ENCODE measurements around the gene DQX1. TPM values are rescaled to one million over a fixed set of nuclear protein-coding genes. Genes with fewer than 3 reads are reported as not detected.

Gene DQX1
- total RNA-seq, 1 experiment from 2014 or later, result 1.3 TPM

Other genes starting within 250 kb of the DQX1 start
- 1.2 TPM in 1 of 2 replicates, not detected in the other for gene SLC4A5, start 182.8 kb downstream of the DQX1 start, total RNA-seq (2021)
- 130 and 147 TPM in 2 replicates for gene DCTN1, start 145.9 kb downstream of the DQX1 start, total RNA-seq (2021)
- gene C2orf81, start 104.6 kb downstream of the DQX1 start, total RNA-seq (2021), result 9.8 and 12.0 TPM in 2 replicates
- gene WDR54, start 104.5 kb downstream of the DQX1 start, total RNA-seq (2021), result 46.7 and 53.0 TPM in 2 replicates
- 58.9 and 63.4 TPM in 2 replicates for gene RTKN, start 84.3 kb downstream of the DQX1 start, total RNA-seq (2021)
- 32.5 and 34.2 TPM in 2 replicates for gene INO80B, start 71.1 kb downstream of the DQX1 start, total RNA-seq (2021)
- 68.0 and 74.7 TPM in 2 replicates for gene WBP1, start 67.8 kb downstream of the DQX1 start, total RNA-seq (2021)
- 70.5 and 88.8 TPM in 2 replicates for gene MOGS, start 60.8 kb downstream of the DQX1 start, total RNA-seq (2021)
- 42.9 and 51.1 TPM in 2 replicates for gene MRPL53, start 53.6 kb downstream of the DQX1 start, total RNA-seq (2021)
- gene CCDC142, start 43.2 kb downstream of the DQX1 start, total RNA-seq (2021), result 16.8 and 19.8 TPM in 2 replicates
- gene TTC31, start 43.1 kb downstream of the DQX1 start, total RNA-seq (2021), result 20.1 and 21.8 TPM in 2 replicates
- gene LBX2, start 26.6 kb downstream of the DQX1 start, total RNA-seq (2021), result 0.76 and 2.0 TPM in 2 replicates
- gene PCGF1, start 18.5 kb downstream of the DQX1 start, total RNA-seq (2021), result 24.9 and 31.3 TPM in 2 replicates
- 3.1 and 3.8 TPM in 2 replicates for gene TLX2, start 11.8 kb downstream of the DQX1 start, total RNA-seq (2021)
- gene AUP1, start 3.5 kb upstream of the DQX1 start, total RNA-seq (2021), result 79.2 and 84.0 TPM in 2 replicates
- gene HTRA2, start 3.7 kb upstream of the DQX1 start, total RNA-seq (2021), result 23.2 and 23.5 TPM in 2 replicates
- 3.1 and 5.0 TPM in 2 replicates for gene LOXL3, start 27.7 kb upstream of the DQX1 start, total RNA-seq (2021)
- 15.0 and 27.8 TPM in 2 replicates for gene DOK1, start 28.5 kb upstream of the DQX1 start, total RNA-seq (2021)
- 4.5 and 7.7 TPM in 2 replicates for gene M1AP, start 122.1 kb upstream of the DQX1 start, total RNA-seq (2021)
- 10.6 and 12.3 TPM in 2 replicates for gene SEMA4F, start 128.0 kb upstream of the DQX1 start, total RNA-seq (2021)

All from PC-9 (cell line).